ENCODE results near the gene NCKAP5. TPM values are rescaled to one million over a fixed set of nuclear protein-coding genes. Genes with fewer than 3 reads are reported as not detected.

NCKAP5 gene
- total and polyA plus RNA-seq, 2 of the 8 experiments (the other 6 are each of a cell fraction or from before 2014, with no cell fraction given) = 0.27 to 0.86 TPM

GRCh38 chr2:133232556-133232955, 335.7 kb downstream of the NCKAP5 start:
- TF ChIP-seq TAF1 (IDR thresholded peaks at IDR 0.05; ENCODE audit: low read depth, low read length) (no peak), BACH1 (IDR thresholded peaks at IDR 0.05; ENCODE audit: low read length) (no peak), RFX5 (IDR thresholded peaks at IDR 0.05; ENCODE audit: borderline replicate concordance, low read depth, low read length) (no peak), MAX (IDR thresholded peaks at IDR 0.05) (no peak), RNF2 (IDR thresholded peaks at IDR 0.05; ENCODE audit: borderline replicate concordance, low read depth, low read length, missing control alignments, poor library complexity, severe bottlenecking) (no peak), BRCA1 (IDR thresholded peaks at IDR 0.05; ENCODE audit: low read depth, low read length) (no peak), FOSL1 (IDR thresholded peaks at IDR 0.05; ENCODE audit: insufficient read depth, low read depth, low read length) (no peak), ZNF274 (IDR thresholded peaks at IDR 0.05; ENCODE audit: borderline replicate concordance, extremely low read depth, low read length) (no peak), TBP (IDR thresholded peaks at IDR 0.05; ENCODE audit: low read depth, low read length) (no peak)
- Histone ChIP-seq H3K27ac (ENCODE audit: low read depth, low read length) (no peak overlapping the region), H2AFZ (ENCODE audit: low read length) (no peak overlapping the region)

More at GRCh38 chr2:133232556-133232955, 335.7 kb downstream of the NCKAP5 start:
- WGBS, 2 experiments (ENCODE audit: extremely low coverage in 1 of 2, insufficient coverage in 1 of 2, insufficient read length in 1 of 2, insufficient replicate concordance in 2 of 2, low coverage in 1 of 2, low lambda C conversion rate in 2 of 2, missing lambda C conversion rate in 1 of 2) = 89% methylated on average over 1 of the region's 1 CpG; no CpG with 5 or more reads in 1 of the 2 experiments
- no peaks in the 10 kb centered on the region for H3K4me1 ChIP-seq (replicated peaks in 1 of 4; ENCODE audit: control insufficient read depth in 3 of 4, insufficient read depth in 4 of 4, low read length in 3 of 4)
- H4K91ac ChIP-seq (replicated peaks; ENCODE audit: insufficient read length, low read length) = no peak overlapping the region
- FAIRE-seq (no peak), DNase-seq (ENCODE audit: low read depth in 1 of 2, low spot score in 2 of 2) (no peak)
- no peak overlapping the region for H3K14ac ChIP-seq (ENCODE audit: insufficient read length)
- no peak overlapping the region for H4K8ac ChIP-seq (ENCODE audit: extremely low read depth, insufficient read depth, low read length)
- H3K79me1 ChIP-seq (ENCODE audit: low read depth, low read length) = no peaks in the 10 kb centered on the region
- no peak overlapping the region for H3K4ac ChIP-seq (replicated peaks; ENCODE audit: insufficient read length, low read depth, low read length)
- no peak overlapping the region for H2BK20ac ChIP-seq (ENCODE audit: low read length)
- no peak overlapping the region for H2BK15ac ChIP-seq (ENCODE audit: low read length)
- no peaks in the 10 kb centered on the region for H3K27me3 ChIP-seq (replicated peaks in 1 of 4; ENCODE audit: control insufficient read depth in 3 of 4, extremely low read depth in 1 of 4, insufficient read depth in 3 of 4, low read length in 3 of 4)
- no peak overlapping the region for H3K4me2 ChIP-seq (ENCODE audit: insufficient read depth in 1 of 2, low read depth in 2 of 2, low read length in 2 of 2)
- CTCF ChIA-PET (ENCODE audit: partially characterized antibody) = interaction anchor here (1.0 kb wide), 1 partner anchor 12 kb away, joined by 3 read pairs; no protein-coding TSS in a partner anchor
- no peaks in the 10 kb centered on the region for H3K9me3 ChIP-seq (ENCODE audit: insufficient read depth in 2 of 2, low read depth in 1 of 2, low read length in 1 of 2)
- H3K56ac ChIP-seq (replicated peaks; ENCODE audit: insufficient read length, low read depth, low read length) = no peak overlapping the region
- H3K36me3 ChIP-seq (ENCODE audit: control insufficient read depth in 2 of 4, insufficient read depth in 4 of 4, low read length in 3 of 4) = no peaks in the 10 kb centered on the region
- H4K20me1 ChIP-seq (replicated peaks in 1 of 2; ENCODE audit: control insufficient read depth in 1 of 2, insufficient read depth in 2 of 2, low read length in 2 of 2) = no peaks in the 10 kb centered on the region
- H3K4me3 ChIP-seq (ENCODE audit: extremely low read depth in 1 of 4, insufficient read depth in 2 of 4, low read depth in 3 of 4, low read length in 4 of 4) = no peak overlapping the region
- no peak overlapping the region for H3K23ac ChIP-seq (ENCODE audit: insufficient read length)
- POLR2A ChIA-PET (ENCODE audit: partially characterized antibody) = no interaction called here
- no peak overlapping the region for H2AK5ac ChIP-seq (ENCODE audit: low read depth, low read length)
- no peak overlapping the region for H3K18ac ChIP-seq (ENCODE audit: extremely low read depth, low read length)
- no peak overlapping the region for H4K5ac ChIP-seq (ENCODE audit: insufficient read length, low read depth, low read length)
- no peaks in the 10 kb centered on the region for H3K23me2 ChIP-seq (ENCODE audit: low read depth, low read length)
- H2BK120ac ChIP-seq (replicated peaks; ENCODE audit: low read depth, low read length) = no peak overlapping the region
- no peaks in the 10 kb centered on the region for H3K79me2 ChIP-seq (ENCODE audit: control insufficient read depth in 1 of 2, insufficient read depth in 2 of 2, low read length in 2 of 2)
- no peak overlapping the region for H2BK12ac ChIP-seq (ENCODE audit: low read depth, low read length)
- no peak overlapping the region for H2BK5ac ChIP-seq (ENCODE audit: low read depth, low read length)
- no peak overlapping the region for H3K9ac ChIP-seq (replicated peaks in 1 of 4; ENCODE audit: extremely low read depth in 1 of 4, low read depth in 3 of 4, low read length in 3 of 4)
